Colonic mucosa (tissue), 4 donors: Measurements from ENCODE around the gene SCRT2. TPM values are rescaled to one million over a fixed set of nuclear protein-coding genes. Genes with fewer than 3 reads are reported as not detected.
"Not testable (repeated sequence)": the region's sequence is repeated elsewhere in the genome, so short reads cannot be mapped to it uniquely, and the experiment has no call there.

Source experiments
- DNase-seq: peaks from one replicate; pipeline ENCODE4 v3.0.0-alpha.2; 2020
- H3K27ac ChIP-seq: fragments of 200-600 bp; one replicate; pipeline ENCODE4 v1.8.0; 2021
- H3K27me3 ChIP-seq: fragments of 200-600 bp; one replicate; pipeline ENCODE4 v1.8.0; 2021
- H3K36me3 ChIP-seq: fragments of 200-600 bp; one replicate; pipeline ENCODE4 v1.8.0; 2021
- H3K4me1 ChIP-seq: fragments of 200-600 bp; one replicate; pipeline ENCODE4 v1.8.0; 2021; ENCODE audit warnings: mild to moderate bottlenecking
- H3K4me3 ChIP-seq: fragments of 200-600 bp; one replicate; pipeline ENCODE4 v1.8.0; 2021
- H3K9ac ChIP-seq, 2 donors: one replicate each; pipeline ENCODE4 v1.7.0; 2013; ENCODE audit warnings: control low read depth in 2 of 2, low read depth in 2 of 2, low read length in 2 of 2
- H3K9me3 ChIP-seq: fragments of 200-600 bp; one replicate; pipeline ENCODE4 v1.8.0; 2021
- CTCF ChIP-seq: fragments of 200-600 bp; IDR thresholded peaks from one replicate; pipeline ENCODE4 v1.8.0; 2022; ENCODE audit warnings: antibody characterized with exemption, mild to moderate bottlenecking
- intact Hi-C: fragments of 100-400 bp; cut with DNase I; formaldehyde crosslinking; loops from one replicate; pipeline ENCODE4 v1.14.1; 2022
- total RNA-seq, 2 donors: library from RNA; stranded (reverse); fragmentation: NEBNext Ultra II Directional in 1 of 2; extraction: Animal tissue kit (Norgen Biotek cat#: 25700) in 1 of 2; gene quantifications; one replicate each; pipeline ENCODE4 v1.2.1, GENCODE V29; 2021
- donor health status: healthy.
- donor health status: DM: no; HTN: no; CAD: no.
- donor health status: DM: no; HTN: no; CAD: no.

Gene SCRT2
- total RNA-seq, 2 donors from 2014 or later = not detected

- H3K9ac ChIP-seq = no peak overlapping the region
- no peak for TF ChIP-seq CTCF
- H3K27ac ChIP-seq = no peak overlapping the region
- H3K4me3 ChIP-seq = no peak overlapping the region
- no peaks in the 10 kb centered on the region for H3K36me3 ChIP-seq
- no peaks in the 10 kb centered on the region for H3K27me3 ChIP-seq
- no peaks in the 10 kb centered on the region for H3K9me3 ChIP-seq
- DNase-seq = no peak
- H3K4me1 ChIP-seq = no peaks in the 10 kb centered on the region
- intact Hi-C loops = no loop called here
Observed at GRCh38 chr20:694496-694895, 18.9 kb upstream of the SCRT2 start.

GRCh38 chr20:693786-694185 lies 18.2 kb upstream of the SCRT2 start:
- H3K27me3 ChIP-seq, H3K9ac ChIP-seq, H3K27ac ChIP-seq, H3K36me3 ChIP-seq, H3K4me3 ChIP-seq, intact Hi-C loops, H3K4me1 ChIP-seq, H3K9me3 ChIP-seq, DNase-seq: not testable (repeated sequence)

- no peaks in the 10 kb centered on the region for H3K9me3 ChIP-seq
- peaks cover 4% of the 10 kb centered on the region for H3K27me3 ChIP-seq
- no peak for DNase-seq
- intact Hi-C loops = no loop called here
- H3K27ac ChIP-seq = no peak overlapping the region
- no peak overlapping the region for H3K9ac ChIP-seq
- TF ChIP-seq CTCF = no peak
- no peaks in the 10 kb centered on the region for H3K4me1 ChIP-seq
- H3K4me3 ChIP-seq = no peak overlapping the region
- H3K36me3 ChIP-seq = no peaks in the 10 kb centered on the region
Observed at GRCh38 chr20:692044-692443, 16.4 kb upstream of the SCRT2 start.

- Histone ChIP-seq H3K27ac (no peak overlapping the region), H3K36me3 (no peaks in the 10 kb centered on the region), H3K4me3 (no peak overlapping the region), H3K9me3 (no peaks in the 10 kb centered on the region), H3K4me1 (no peaks in the 10 kb centered on the region), H3K9ac (no peak overlapping the region), H3K27me3 (peaks cover 4% of the 10 kb centered on the region)
- no peak for TF ChIP-seq CTCF
- intact Hi-C loops = no loop called here
- no peak for DNase-seq
Observed at GRCh38 chr20:689947-690346, 14.3 kb upstream of the SCRT2 start.

- Histone ChIP-seq H3K4me3 (no peak overlapping the region), H3K9me3 (no peaks in the 10 kb centered on the region), H3K27me3 (peaks cover 4% of the 10 kb centered on the region), H3K27ac (no peak overlapping the region), H3K4me1 (no peaks in the 10 kb centered on the region), H3K9ac (no peak overlapping the region), H3K36me3 (no peaks in the 10 kb centered on the region)
- no peak for TF ChIP-seq CTCF
- no peak for DNase-seq
- intact Hi-C loops = no loop called here
Observed at GRCh38 chr20:689348-689747, 13.7 kb upstream of the SCRT2 start.

- Histone ChIP-seq H3K9me3 (no peaks in the 10 kb centered on the region), H3K9ac (no peak overlapping the region), H3K36me3 (no peaks in the 10 kb centered on the region), H3K4me3 (no peak overlapping the region), H3K27me3 (peaks cover 4% of the 10 kb centered on the region), H3K4me1 (no peaks in the 10 kb centered on the region), H3K27ac (no peak overlapping the region)
- TF ChIP-seq CTCF = no peak
- intact Hi-C loops = no loop called here
- DNase-seq = no peak
Observed at GRCh38 chr20:688809-689212, 13.2 kb upstream of the SCRT2 start.
